H1 (cell line): ENCODE results near the gene E2F8. TPM values are rescaled to one million over a fixed set of nuclear protein-coding genes. Genes with fewer than 3 reads are reported as not detected.

Experiments used
- CTCF ChIA-PET: fragments of 300-600 bp; sonication (Branson Sonifier 250); formaldehyde crosslinking; loops from one replicate; lab custom pipeline; 2021; ENCODE audit not compliant: partially characterized antibody; lab: Charles Lee
- POLR2A ChIA-PET: fragments of 300-600 bp; sonication (Branson Sonifier 250); formaldehyde crosslinking; loops from one replicate; lab custom pipeline; 2021; ENCODE audit warnings: inconsistent platforms; ENCODE audit not compliant: partially characterized antibody; lab: Charles Lee
- DNase-seq, 2 experiments: peaks; one replicate each; pipeline versions ENCODE4 v3.0.0 to v3.0.0-alpha.2; 2010 to 2022; ENCODE audit warnings: low spot score in 2 of 2, low read depth in 1 of 2, mixed read lengths in 1 of 2
- FAIRE-seq: peaks from 2 replicates; lab custom pipeline; 2011; peaks lifted over from hg19 to GRCh38; lab: Jason Lieb, UNC
- H2AFZ ChIP-seq: 2 replicates; pipeline ENCODE4 v1.8.1; 2012; ENCODE audit warnings: low read length, inconsistent platforms
- H2AK5ac ChIP-seq: 2 replicates; pipeline ENCODE4 v1.6.1; 2013; ENCODE audit warnings: low read depth, low read length
- H2BK120ac ChIP-seq: replicated peaks from 2 replicates; pipeline ENCODE3; 2013; ENCODE audit warnings: low read depth, low read length, inconsistent platforms
- H2BK12ac ChIP-seq: 2 replicates; pipeline ENCODE4 v1.6.1; 2013; ENCODE audit warnings: low read depth, low read length
- H2BK15ac ChIP-seq: 2 replicates; pipeline ENCODE4 v1.6.1; 2013; ENCODE audit warnings: low read length
- H2BK20ac ChIP-seq: 2 replicates; pipeline ENCODE4 v1.6.1; 2013; ENCODE audit warnings: low read length
- H2BK5ac ChIP-seq: 2 replicates; pipeline ENCODE4 v1.6.1; 2013; ENCODE audit warnings: low read depth, low read length
- H3K14ac ChIP-seq: 2 replicates; pipeline ENCODE4 v1.6.1; 2013; ENCODE audit warnings: inconsistent platforms; ENCODE audit not compliant: insufficient read length
- H3K18ac ChIP-seq: 2 replicates; pipeline ENCODE4 v1.6.1; 2013; ENCODE audit warnings: low read length; ENCODE audit errors: extremely low read depth
- H3K23ac ChIP-seq: 2 replicates; pipeline ENCODE4 v1.6.1; 2013; ENCODE audit warnings: inconsistent platforms; ENCODE audit not compliant: insufficient read length
- H3K23me2 ChIP-seq: 2 replicates; pipeline ENCODE4 v1.6.1; 2013; ENCODE audit warnings: low read depth, low read length
- H3K27ac ChIP-seq: 2 replicates; pipeline ENCODE4 v1.6.1; 2011; ENCODE audit warnings: low read depth, low read length, inconsistent platforms
- H3K27me3 ChIP-seq, 4 experiments: replicated peaks in 1 of 4; 1 replicate in 1 of 4; 2 replicates in 3 of 4; pipeline versions ENCODE4 v1.6.1 to v1.8.1; 2011 to 2013; ENCODE audit warnings: low read length in 3 of 4, mild to moderate bottlenecking in 3 of 4, inconsistent platforms in 2 of 4, mixed read lengths in 2 of 4, moderate library complexity in 1 of 4; ENCODE audit not compliant: control insufficient read depth in 3 of 4, insufficient read depth in 3 of 4; ENCODE audit errors: extremely low read depth in 1 of 4
- H3K36me3 ChIP-seq, 4 experiments: 2 replicates each; pipeline versions ENCODE4 v1.6.1 to v1.8.1; 2011 to 2013; ENCODE audit warnings: mild to moderate bottlenecking in 4 of 4, low read length in 3 of 4, moderate library complexity in 2 of 4, control low read depth in 1 of 4, inconsistent platforms in 1 of 4; ENCODE audit not compliant: insufficient read depth in 4 of 4, control insufficient read depth in 2 of 4
- H3K4ac ChIP-seq: replicated peaks from 2 replicates; pipeline ENCODE3; 2013; ENCODE audit warnings: low read length, low read depth, mixed read lengths, inconsistent platforms; ENCODE audit not compliant: insufficient read length
- H3K4me1 ChIP-seq, 4 experiments: replicated peaks in 1 of 4; 1 replicate in 1 of 4; 2 replicates in 3 of 4; pipeline versions ENCODE4 v1.6.1 to v1.8.1; 2011 to 2013; ENCODE audit warnings: low read length in 3 of 4, inconsistent platforms in 2 of 4, mixed read lengths in 1 of 4; ENCODE audit not compliant: insufficient read depth in 4 of 4, control insufficient read depth in 3 of 4
- H3K4me2 ChIP-seq, 2 experiments: 2 replicates each; pipeline versions ENCODE4 v1.6.1 to v1.8.1; 2011 to 2013; ENCODE audit warnings: low read depth in 2 of 2, low read length in 2 of 2, control low read depth in 1 of 2, inconsistent platforms in 1 of 2, mild to moderate bottlenecking in 1 of 2; ENCODE audit not compliant: insufficient read depth in 1 of 2
- H3K4me3 ChIP-seq, 4 experiments: fragments of 200-600, 300-600 bp in 1 of 4; sonication (generic), shearing (Covaris generic), sonication (Bioruptor Twin) in 1 of 4; 2 replicates each; pipeline versions ENCODE4 v1.5.1 to v1.8.1; 2011 to 2016; ENCODE audit warnings: low read length in 4 of 4, low read depth in 3 of 4, control low read depth in 2 of 4, inconsistent platforms in 2 of 4, mild to moderate bottlenecking in 2 of 4, mixed read lengths in 1 of 4, moderate library complexity in 1 of 4; ENCODE audit not compliant: insufficient read depth in 2 of 4; ENCODE audit errors: extremely low read depth in 1 of 4
- H3K56ac ChIP-seq: replicated peaks from 2 replicates; pipeline ENCODE3; 2013; ENCODE audit warnings: low read depth, mild to moderate bottlenecking, mixed read lengths, low read length, inconsistent platforms; ENCODE audit not compliant: insufficient read length
- H3K79me1 ChIP-seq: 2 replicates; pipeline ENCODE4 v1.6.1; 2013; ENCODE audit warnings: low read depth, low read length, control low read depth
- H3K79me2 ChIP-seq, 2 experiments: 2 replicates each; pipeline versions ENCODE4 v1.6.1 to v1.8.1; 2012 to 2013; ENCODE audit warnings: low read length in 2 of 2, mild to moderate bottlenecking in 2 of 2, inconsistent platforms in 1 of 2; ENCODE audit not compliant: insufficient read depth in 2 of 2, control insufficient read depth in 1 of 2
- H3K9ac ChIP-seq, 4 experiments: replicated peaks in 1 of 4; 1 replicate in 1 of 4; 2 replicates in 3 of 4; pipeline versions ENCODE4 v1.6.1 to v1.8.1; 2011 to 2013; ENCODE audit warnings: low read depth in 3 of 4, low read length in 3 of 4, control low read depth in 2 of 4, mild to moderate bottlenecking in 2 of 4, moderate library complexity in 2 of 4, inconsistent platforms in 1 of 4; ENCODE audit errors: extremely low read depth in 1 of 4
- H3K9me3 ChIP-seq, 2 experiments: 2 replicates each; pipeline versions ENCODE4 v1.6.1 to v1.8.1; 2012 to 2013; ENCODE audit warnings: mild to moderate bottlenecking in 2 of 2, moderate library complexity in 2 of 2, control low read depth in 1 of 2, inconsistent platforms in 1 of 2, low read depth in 1 of 2, low read length in 1 of 2, mixed read lengths in 1 of 2; ENCODE audit not compliant: insufficient read depth in 2 of 2
- H4K20me1 ChIP-seq, 2 experiments: replicated peaks in 1 of 2; 2 replicates each; pipeline versions ENCODE3 to v1.8.1; 2011 to 2013; ENCODE audit warnings: inconsistent platforms in 2 of 2, low read length in 2 of 2, mild to moderate bottlenecking in 1 of 2; ENCODE audit not compliant: insufficient read depth in 2 of 2, control insufficient read depth in 1 of 2
- H4K5ac ChIP-seq: 2 replicates; pipeline ENCODE4 v1.6.1; 2013; ENCODE audit warnings: low read length, low read depth, mixed read lengths, inconsistent platforms; ENCODE audit not compliant: insufficient read length
- H4K8ac ChIP-seq: 2 replicates; pipeline ENCODE4 v1.8.0; 2013; ENCODE audit warnings: mild to moderate bottlenecking, moderate library complexity, low read length, inconsistent platforms; ENCODE audit not compliant: insufficient read depth; ENCODE audit errors: extremely low read depth
- H4K91ac ChIP-seq: replicated peaks from 2 replicates; pipeline ENCODE3; 2013; ENCODE audit warnings: low read length, mixed read lengths, inconsistent platforms; ENCODE audit not compliant: insufficient read length
- BRCA1 ChIP-seq: IDR thresholded peaks from 2 replicates; pipeline ENCODE4 v1.6.1; 2012; ENCODE audit warnings: low read depth, low read length, improper control_type of control experiment
- CBX8 ChIP-seq: fragments of 300-800, 300-1000 bp; sonication (generic); IDR thresholded peaks from 2 replicates; pipeline ENCODE4 v1.7.1; 2016; ENCODE audit warnings: low read depth, low read length, borderline replicate concordance
- HDAC6 ChIP-seq: IDR thresholded peaks from one replicate; pipeline ENCODE4 v1.7.1; 2012; ENCODE audit warnings: low read depth, mild to moderate bottlenecking, inconsistent platforms, low read length, moderate library complexity
- POLR2AphosphoS5 ChIP-seq: IDR thresholded peaks from 2 replicates; pipeline ENCODE4 v1.6.1; 2011; ENCODE audit warnings: low read depth, low read length
- RFX5 ChIP-seq: IDR thresholded peaks from 2 replicates; pipeline ENCODE4 v1.6.1; 2011; ENCODE audit warnings: low read depth, low read length, improper control_type of control experiment, borderline replicate concordance
- SIX5 ChIP-seq: IDR thresholded peaks from 2 replicates; pipeline ENCODE4 v1.6.1; 2011; ENCODE audit warnings: mild to moderate bottlenecking, low read depth, low read length
- SP4 ChIP-seq: IDR thresholded peaks from 2 replicates; pipeline ENCODE4 v1.6.1; 2012; ENCODE audit warnings: low read length, inconsistent platforms
- TBP ChIP-seq: IDR thresholded peaks from 2 replicates; pipeline ENCODE4 v1.6.1; 2011; ENCODE audit warnings: low read depth, low read length, improper control_type of control experiment
- ZNF274 ChIP-seq: IDR thresholded peaks from 2 replicates; pipeline ENCODE4 v1.7.0; 2012; ENCODE audit warnings: low read length, borderline replicate concordance; ENCODE audit errors: extremely low read depth
- WGBS, 2 experiments: shearing (Covaris generic) in 1 of 2; methylation state at CpG; one replicate each; pipeline versions ENCODE4 v1.1.6 to v1.1.7; 2013 to 2015; ENCODE audit warnings: low lambda C conversion rate in 2 of 2, mixed read lengths in 2 of 2, inconsistent platforms in 1 of 2, low coverage in 1 of 2, missing lambda C conversion rate in 1 of 2; ENCODE audit not compliant: insufficient replicate concordance in 2 of 2, insufficient coverage in 1 of 2, insufficient read length in 1 of 2; ENCODE audit errors: extremely low coverage in 1 of 2, missing lambda C conversion rate in 1 of 2; 5-methylcytosine and 5-hydroxymethylcytosine counted together
- polyA plus RNA-seq, 7 experiments: library from polyadenylated mRNA; depleted of rRNA in 3 of 7; stranded (reverse) in 5 of 7; unstranded in 2 of 7; fragments of >200 nt in 5 of 7; fragments of 200-250 nt in 2 of 7; gene quantifications; 1 replicate in 5 of 7; 2 replicates in 1 of 7; 4 replicates in 1 of 7; pipeline versions ENCODE4 v1.2.1 to v1.2.3, GENCODE V29; 2011 to 2013; ENCODE audit warnings: missing spikeins in 2 of 7, mixed read lengths in 2 of 7
- total RNA-seq: library from RNA; stranded (reverse); fragmentation: NEBNext Ultra II Directional; extraction: Animal tissue kit (Norgen Biotek cat#: 25700); gene quantifications from 2 replicates; pipeline ENCODE4 v1.2.1, GENCODE V29; 2021

E2F8 gene
- total and polyA plus RNA-seq, 2 of the 8 experiments (the other 6 are each of a cell fraction or from before 2014, with no cell fraction given), result 5.4 to 11.4 TPM

GRCh38 chr11:19267567-19267966, 26.8 kb upstream of the E2F8 start:
- no peak overlapping the region for H3K4ac ChIP-seq
- 88% methylated on average over 5 of the region's 5 CpGs; no CpG with 5 or more reads in 1 of the 2 experiments for WGBS, 2 experiments
- ChIA-PET POLR2A (no interaction called here), CTCF (interaction anchor here (1.4 to 6.9 kb wide), 4 partner anchors 8 to 251 kb away, joined by 3 to 39 read pairs (median 6); no protein-coding TSS in a partner anchor)
- H2BK20ac ChIP-seq, result no peak overlapping the region
- DNase-seq, result no peak
- no peaks in the 10 kb centered on the region for H4K20me1 ChIP-seq
- H4K8ac ChIP-seq, result no peak overlapping the region
- no peak overlapping the region for H3K4me2 ChIP-seq
- H2BK12ac ChIP-seq, result no peak overlapping the region
- no peak overlapping the region for H2BK15ac ChIP-seq
- no peaks in the 10 kb centered on the region for H3K79me2 ChIP-seq
- no peak overlapping the region for H2BK5ac ChIP-seq
- no peak for FAIRE-seq
- H3K9me3 ChIP-seq, result no peaks in the 10 kb centered on the region
- H3K9ac ChIP-seq, result no peak overlapping the region
- H3K14ac ChIP-seq, result no peak overlapping the region
- H2AFZ ChIP-seq, result no peak overlapping the region
- H3K79me1 ChIP-seq, result no peaks in the 10 kb centered on the region
- H4K5ac ChIP-seq, result no peak overlapping the region
- H3K56ac ChIP-seq, result no peak overlapping the region
- no peaks in the 10 kb centered on the region for H3K23me2 ChIP-seq
- no peaks in the 10 kb centered on the region for H3K27me3 ChIP-seq
- no peak overlapping the region for H2AK5ac ChIP-seq
- H3K4me1 ChIP-seq, result peaks cover 0 to 3% (median under 1%) of the 10 kb centered on the region in 4 experiments; a peak in 4 of 7 replicates
- no peak overlapping the region for H3K18ac ChIP-seq
- H2BK120ac ChIP-seq, result no peak overlapping the region
- H3K23ac ChIP-seq, result no peak overlapping the region
- no peaks in the 10 kb centered on the region for H3K36me3 ChIP-seq
- H3K27ac ChIP-seq, result no peak overlapping the region
- no peak overlapping the region for H4K91ac ChIP-seq
- no peak overlapping the region for H3K4me3 ChIP-seq
- TF ChIP-seq SP4 (no peak), ZNF274 (no peak), TBP (no peak), CBX8 (no peak), BRCA1 (no peak), SIX5 (no peak), POLR2AphosphoS5 (no peak), RFX5 (no peak), HDAC6 (no peak)
